ENCODE results near the gene CCDC194. TPM values are rescaled to one million over a fixed set of nuclear protein-coding genes. Genes with fewer than 3 reads are reported as not detected.

The CCDC194 gene
- total and polyA plus RNA-seq, 2 of the 13 experiments (the other 11 are each of a cell fraction or from before 2014, with no cell fraction given), result 0.13 to 0.21 TPM

GRCh38 chr19:17405250-17406045 lies 11.5 kb upstream of the CCDC194 start, which contains the start of gene BST2 (continued):
- no peak for TF ChIP-seq ZBTB43 (CRISPR knock-in tag; conservative IDR thresholded peaks at IDR 0.05)
- no peak for TF ChIP-seq KLF12 (CRISPR knock-in tag; IDR thresholded peaks at IDR 0.05; ENCODE audit: borderline replicate concordance)
- no peak for TF ChIP-seq FOXJ3 (CRISPR knock-in tag; IDR thresholded peaks at IDR 0.05; ENCODE audit: borderline replicate concordance)
- peak; percentile 20; the same call in 1 of the 2 replicates for TF ChIP-seq SSRP1 (CRISPR knock-in tag; IDR thresholded peaks at IDR 0.05)
- no peak for TF ChIP-seq CSRNP2 (CRISPR knock-in tag; conservative IDR thresholded peaks at IDR 0.05; ENCODE audit: low read depth)
- TF ChIP-seq ZNF513 (CRISPR knock-in tag; conservative IDR thresholded peaks at IDR 0.05), result no peak
- TF ChIP-seq ZNF607 (CRISPR knock-in tag; IDR thresholded peaks at IDR 0.05; ENCODE audit: borderline replicate concordance), result 0 out of 2 replicates have a peak, but pooled peaks have one; percentile 31
- no peak for TF ChIP-seq SRSF4 (IDR thresholded peaks at IDR 0.05; ENCODE audit: low read depth, low read length, poor library complexity, severe bottlenecking)
- peak; percentile 85; the same call in 1 of the 2 replicates for TF ChIP-seq ZNF891 (CRISPR knock-in tag; IDR thresholded peaks at IDR 0.05)
- TF ChIP-seq GABPB1 (CRISPR knock-in tag; IDR thresholded peaks at IDR 0.05), result 0 out of 2 replicates have a peak, but pooled peaks have one; percentile 43
- TF ChIP-seq ZNF460 (CRISPR knock-in tag; IDR thresholded peaks at IDR 0.05; ENCODE audit: borderline replicate concordance), result no peak
- TF ChIP-seq GLI4 (CRISPR knock-in tag; IDR thresholded peaks at IDR 0.05; ENCODE audit: borderline replicate concordance), result no peak
- no peak for TF ChIP-seq REXO4 (CRISPR knock-in tag; IDR thresholded peaks at IDR 0.05; ENCODE audit: borderline replicate concordance)
- no peak for TF ChIP-seq ZNF382 (CRISPR knock-in tag; IDR thresholded peaks at IDR 0.05; ENCODE audit: borderline replicate concordance)
- no peak for TF ChIP-seq ZNF251 (CRISPR knock-in tag; IDR thresholded peaks at IDR 0.05)
- no peak for TF ChIP-seq HOXA9 (CRISPR knock-in tag; IDR thresholded peaks at IDR 0.05; ENCODE audit: borderline replicate concordance)
- no peak for TF ChIP-seq MBNL3 (CRISPR knock-in tag; conservative IDR thresholded peaks at IDR 0.05)
- no peak for TF ChIP-seq MTA3 (CRISPR knock-in tag; IDR thresholded peaks at IDR 0.05)
- no peak; the same call in 1 of the 2 replicates for TF ChIP-seq ZKSCAN8 (CRISPR knock-in tag; IDR thresholded peaks at IDR 0.05; ENCODE audit: borderline replicate concordance)
- TF ChIP-seq ZFX (CRISPR knock-in tag; IDR thresholded peaks at IDR 0.05; ENCODE audit: low read depth), result peak; percentile 98
- TF ChIP-seq ZNF724P (CRISPR knock-in tag; IDR thresholded peaks at IDR 0.05; ENCODE audit: borderline replicate concordance), result no peak; the same call in 1 of the 2 replicates
- peak; percentile 36 for TF ChIP-seq ZNF18 (CRISPR knock-in tag; IDR thresholded peaks at IDR 0.05; ENCODE audit: insufficient replicate concordance)
- TF ChIP-seq ZNF10 (CRISPR knock-in tag; IDR thresholded peaks at IDR 0.05; ENCODE audit: borderline replicate concordance, low read depth), result no peak
